ENCODE measurements around the gene FBXO24. TPM values are rescaled to one million over a fixed set of nuclear protein-coding genes. Genes with fewer than 3 reads are reported as not detected.
A peak's percentile ranks its signal among the peaks of the same experiment; 100 is the strongest.

FBXO24 gene
- total and polyA plus RNA-seq, 2 of the 8 experiments (the other 6 are each of a cell fraction or from before 2014, with no cell fraction given) = 0.35 to 0.57 TPM

DNA sequence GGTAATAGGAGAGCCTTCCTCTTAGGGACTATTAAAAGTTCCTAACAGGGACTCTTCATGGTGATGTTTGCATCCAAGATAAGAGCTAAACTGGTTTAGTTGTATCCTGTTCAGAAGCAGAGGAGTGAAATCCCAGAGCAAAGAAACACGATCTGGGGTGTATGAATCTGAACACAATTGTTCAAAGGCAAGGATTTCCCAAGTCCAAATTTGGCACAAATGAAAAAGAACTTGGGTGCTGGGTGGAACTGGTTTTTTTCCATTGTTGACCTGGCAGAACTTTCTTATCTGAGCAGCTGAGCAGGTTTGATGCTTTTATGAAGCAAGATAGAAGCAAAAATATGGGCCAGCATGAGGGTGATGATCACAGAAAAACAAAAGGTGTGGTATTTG is 41.2 kb upstream of the FBXO24 start:
- no peak overlapping the region for H2AFZ ChIP-seq (ENCODE audit: low read length)
- no peak overlapping the region for H2BK120ac ChIP-seq (replicated peaks; ENCODE audit: low read depth, low read length)
- H2BK5ac ChIP-seq (ENCODE audit: low read depth, low read length) = no peak overlapping the region
- WGBS, 2 experiments (ENCODE audit: extremely low coverage in 1 of 2, insufficient coverage in 1 of 2, insufficient read length in 1 of 2, insufficient replicate concordance in 2 of 2, low coverage in 1 of 2, low lambda C conversion rate in 2 of 2, missing lambda C conversion rate in 1 of 2) = 88% methylated on average over 1 of the region's 1 CpG; no CpG with 5 or more reads in 1 of the 2 experiments
- H3K14ac ChIP-seq (ENCODE audit: insufficient read length) = no peak overlapping the region
- POLR2A ChIA-PET (ENCODE audit: partially characterized antibody) = interaction anchor here (1.0 to 2.9 kb wide), 5 partner anchors 15 to 116 kb away, joined by 4 to 10 read pairs (median 4); partner anchors contain the start of genes MEPCE and ZCWPW1
- no peak overlapping the region; a peak in 1 of 7 replicates for H3K9ac ChIP-seq (replicated peaks in 1 of 4; ENCODE audit: extremely low read depth in 1 of 4, low read depth in 3 of 4, low read length in 3 of 4)
- no peak overlapping the region for H3K56ac ChIP-seq (replicated peaks; ENCODE audit: insufficient read length, low read depth, low read length)
- no peak overlapping the region for H2BK20ac ChIP-seq (ENCODE audit: low read length)
- DNase-seq (ENCODE audit: low read depth in 1 of 2, low spot score in 2 of 2) (no peak), FAIRE-seq (no peak)
- H3K36me3 ChIP-seq (ENCODE audit: control insufficient read depth in 2 of 4, insufficient read depth in 4 of 4, low read length in 3 of 4) = peaks cover 0 to 2% (median 0%) of the 10 kb centered on the region in 4 experiments; a peak in 2 of 8 replicates
- peaks cover 13 to 48% (median 27%) of the 10 kb centered on the region in 4 experiments; a peak in 6 of 7 replicates for H3K4me1 ChIP-seq (replicated peaks in 1 of 4; ENCODE audit: control insufficient read depth in 3 of 4, insufficient read depth in 4 of 4, low read length in 3 of 4)
- H3K23ac ChIP-seq (ENCODE audit: insufficient read length) = no peak overlapping the region
- CTCF ChIA-PET (ENCODE audit: partially characterized antibody) = interaction anchor here (0.6 to 26.5 kb wide), 10 partner anchors 9 to 220 kb away, joined by 3 to 341 read pairs (median 4); no protein-coding TSS in a partner anchor
- H3K4me2 ChIP-seq (ENCODE audit: insufficient read depth in 1 of 2, low read depth in 2 of 2, low read length in 2 of 2) = peak overlapping the region in 1 of 2 experiments; percentile 27; a peak in 1 of 4 replicates
- peak overlapping the region; percentile 0; the same call in 1 of the 2 replicates for H3K27ac ChIP-seq (ENCODE audit: low read depth, low read length)
- H2BK12ac ChIP-seq (ENCODE audit: low read depth, low read length) = no peak overlapping the region; the same call in 1 of the 2 replicates
- H3K27me3 ChIP-seq (replicated peaks in 1 of 4; ENCODE audit: control insufficient read depth in 3 of 4, extremely low read depth in 1 of 4, insufficient read depth in 3 of 4, low read length in 3 of 4) = peaks cover 0 to 3% (median 2%) of the 10 kb centered on the region in 4 experiments; a peak in 3 of 7 replicates
- no peak overlapping the region for H3K4me3 ChIP-seq (ENCODE audit: extremely low read depth in 1 of 4, insufficient read depth in 2 of 4, low read depth in 3 of 4, low read length in 4 of 4)
- H2AK5ac ChIP-seq (ENCODE audit: low read depth, low read length) = no peak overlapping the region
- no peak overlapping the region for H4K5ac ChIP-seq (ENCODE audit: insufficient read length, low read depth, low read length)
- H3K18ac ChIP-seq (ENCODE audit: extremely low read depth, low read length) = no peak overlapping the region
- no peak overlapping the region for H2BK15ac ChIP-seq (ENCODE audit: low read length)
- no peak overlapping the region for H4K8ac ChIP-seq (ENCODE audit: extremely low read depth, insufficient read depth, low read length)
- H3K4ac ChIP-seq (replicated peaks; ENCODE audit: insufficient read length, low read depth, low read length) = no peak overlapping the region
- peaks cover 0 to 45% of the 10 kb centered on the region in 2 experiments; a peak in 3 of 4 replicates for H3K79me2 ChIP-seq (ENCODE audit: control insufficient read depth in 1 of 2, insufficient read depth in 2 of 2, low read length in 2 of 2)
- peaks cover 2% of the 10 kb centered on the region; the same call in 1 of the 2 replicates for H3K79me1 ChIP-seq (ENCODE audit: low read depth, low read length)
- no peak overlapping the region for H4K91ac ChIP-seq (replicated peaks; ENCODE audit: insufficient read length, low read length)
- H4K20me1 ChIP-seq (replicated peaks in 1 of 2; ENCODE audit: control insufficient read depth in 1 of 2, insufficient read depth in 2 of 2, low read length in 2 of 2) = no peaks in the 10 kb centered on the region
- H3K23me2 ChIP-seq (ENCODE audit: low read depth, low read length) = no peaks in the 10 kb centered on the region
- no peaks in the 10 kb centered on the region for H3K9me3 ChIP-seq (ENCODE audit: insufficient read depth in 2 of 2, low read depth in 1 of 2, low read length in 1 of 2)
- TF ChIP-seq RNF2 (IDR thresholded peaks at IDR 0.05; ENCODE audit: borderline replicate concordance, low read depth, low read length, missing control alignments, poor library complexity, severe bottlenecking) (no peak), SIX5 (IDR thresholded peaks at IDR 0.05; ENCODE audit: low read depth, low read length) (no peak), ASH2L (IDR thresholded peaks at IDR 0.05; ENCODE audit: low read length) (no peak), ZNF274 (IDR thresholded peaks at IDR 0.05; ENCODE audit: borderline replicate concordance, extremely low read depth, low read length) (no peak), SRF (IDR thresholded peaks at IDR 0.05; ENCODE audit: low read depth, low read length) (no peak), FOSL1 (IDR thresholded peaks at IDR 0.05; ENCODE audit: insufficient read depth, low read depth, low read length) (no peak), SIN3A (conservative IDR thresholded peaks at IDR 0.05 in 1 of 2, IDR thresholded peaks at IDR 0.05 in 1 of 2; ENCODE audit: low read depth in 1 of 2, low read length in 2 of 2) (no peak), CBX8 (IDR thresholded peaks at IDR 0.05; ENCODE audit: borderline replicate concordance, low read depth, low read length) (no peak), CHD2 (IDR thresholded peaks at IDR 0.05; ENCODE audit: low read length) (no peak), EP300 (IDR thresholded peaks at IDR 0.05; ENCODE audit: borderline replicate concordance in 1 of 2, low read depth in 2 of 2, low read length in 2 of 2) (no peak)
- TF ChIP-seq, protein P1, sequence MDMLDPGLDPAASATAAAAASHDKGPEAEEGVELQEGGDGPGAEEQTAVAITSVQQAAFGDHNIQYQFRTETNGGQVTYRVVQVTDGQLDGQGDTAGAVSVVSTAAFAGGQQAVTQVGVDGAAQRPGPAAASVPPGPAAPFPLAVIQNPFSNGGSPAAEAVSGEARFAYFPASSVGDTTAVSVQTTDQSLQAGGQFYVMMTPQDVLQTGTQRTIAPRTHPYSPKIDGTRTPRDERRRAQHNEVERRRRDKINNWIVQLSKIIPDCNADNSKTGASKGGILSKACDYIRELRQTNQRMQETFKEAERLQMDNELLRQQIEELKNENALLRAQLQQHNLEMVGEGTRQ (IDR thresholded peaks at IDR 0.05; ENCODE audit: low read length) = no peak

Measured in H1 (cell line).